Amniotic epithelial cell (primary cell): Measurements from ENCODE around the gene C2CD2.
A peak's percentile ranks its signal among the peaks of the same experiment; 100 is the strongest.

Experiments
- DNase-seq: peaks from one replicate; pipeline ENCODE4 v3.0.0-alpha.2; 2010; ENCODE audit warnings: low read depth

C2CD2 gene

GRCh38 chr21:41888749-41889376, 65.0 kb downstream of the C2CD2 start:
- peak; percentile 55 for DNase-seq

GRCh38 chr21:41887667-41888066, 66.2 kb downstream of the C2CD2 start:
- DNase-seq: no peak

GRCh38 chr21:41886328-41886727, 67.5 kb downstream of the C2CD2 start:
- DNase-seq: no peak

GRCh38 chr21:41885341-41886024, 68.3 kb downstream of the C2CD2 start:
- peak; percentile 93 for DNase-seq

- DNase-seq: no peak
Measured at GRCh38 chr21:41884501-41885030, 69.3 kb downstream of the C2CD2 start.

- no peak for DNase-seq
Measured at GRCh38 chr21:41883582-41883981, 70.2 kb downstream of the C2CD2 start.

GRCh38 chr21:41881051-41881450, 72.8 kb downstream of the C2CD2 start:
- peak; percentile 31 for DNase-seq

GRCh38 chr21:41880153-41880552, 73.7 kb downstream of the C2CD2 start:
- DNase-seq: no peak

- DNase-seq: peak; percentile 83
Measured at GRCh38 chr21:41879190-41879998, 74.4 kb downstream of the C2CD2 start, which contains the start of gene PRDM15. PRDM15 (minus strand) TSS chr21:41879344; CDS start chr21:41860363, 18,981 bp downstream.

- peak; percentile 85 for DNase-seq
Measured at GRCh38 chr21:41878831-41879189, 75.0 kb downstream of the C2CD2 start.

- DNase-seq: peak; percentile 80
Measured at GRCh38 chr21:41877901-41878830, 75.7 kb downstream of the C2CD2 start.

- DNase-seq: no peak
Measured at GRCh38 chr21:41876928-41877652, 76.7 kb downstream of the C2CD2 start.

- DNase-seq: no peak
Measured at GRCh38 chr21:41876396-41876795, 77.4 kb downstream of the C2CD2 start.

- DNase-seq: no peak
Measured at GRCh38 chr21:41875086-41875485, 78.7 kb downstream of the C2CD2 start.

GRCh38 chr21:41874611-41875010, 79.2 kb downstream of the C2CD2 start:
- no peak for DNase-seq

GRCh38 chr21:41873426-41873825, 80.4 kb downstream of the C2CD2 start:
- no peak for DNase-seq

- no peak for DNase-seq
Measured at GRCh38 chr21:41873005-41873404, 80.8 kb downstream of the C2CD2 start.

GRCh38 chr21:41871293-41872030, 82.4 kb downstream of the C2CD2 start:
- DNase-seq: no peak

- DNase-seq: no peak
Measured at GRCh38 chr21:41869771-41870170, 84.0 kb downstream of the C2CD2 start.

- no peak for DNase-seq
Measured at GRCh38 chr21:41868062-41868710, 85.6 kb downstream of the C2CD2 start.
